IMR-90 (cell line): ENCODE results near the gene PINLYP. TPM values are rescaled to one million over a fixed set of nuclear protein-coding genes. Genes with fewer than 3 reads are reported as not detected.

Source experiments
- ATAC-seq: fragments of 200-7000 bp; cut with Tn5 transposase; 2 replicates; pipeline ENCODE4 v1.9.1; 2020; ENCODE audit warnings: low read depth, mild to moderate bottlenecking, moderate library complexity
- BruUV-seq: library from RNA; stranded (reverse); fragments of 400-500 nt; replicated peaks from 2 replicates; lab custom pipeline; 2021; lab: Mats Ljungman, UMichigan
- CTCF ChIA-PET: fragments of 300-600 bp; formaldehyde crosslinking; extraction: SDS; loops from one replicate; lab custom pipeline; 2021; ENCODE audit warnings: antibody characterized with exemption; lab: Yijun Ruan, JAX
- POLR2A ChIA-PET: fragments of 300-600 bp; sonication (Branson Sonifier 250); formaldehyde crosslinking; loops from one replicate; lab custom pipeline; 2022; ENCODE audit warnings: antibody characterized with exemption; ENCODE audit not compliant: unreplicated experiment; lab: Charles Lee
- DNase-seq: peaks from one replicate; pipeline ENCODE4 v3.0.0; 2013
- H2AFZ ChIP-seq: replicated peaks from 2 replicates; pipeline ENCODE3; 2013; ENCODE audit warnings: low read length, mild to moderate bottlenecking; ENCODE audit not compliant: poor library complexity
- H2AK5ac ChIP-seq: 2 replicates; pipeline ENCODE4 v1.6.1; 2013; ENCODE audit warnings: low read depth, low read length, inconsistent platforms
- H2AK9ac ChIP-seq: replicated peaks from 2 replicates; pipeline ENCODE3; 2013; ENCODE audit warnings: mild to moderate bottlenecking, low read depth, low read length, moderate library complexity; ENCODE audit not compliant: poor library complexity
- H2BK120ac ChIP-seq: 2 replicates; pipeline ENCODE4 v1.6.1; 2013; ENCODE audit warnings: low read depth, low read length, inconsistent platforms
- H2BK15ac ChIP-seq: 3 replicates; pipeline ENCODE4 v1.6.1; 2013; ENCODE audit warnings: low read depth, low read length, inconsistent platforms
- H2BK20ac ChIP-seq: 2 replicates; pipeline ENCODE4 v1.6.1; 2013; ENCODE audit warnings: low read depth, mild to moderate bottlenecking, inconsistent platforms, low read length, moderate library complexity
- H2BK5ac ChIP-seq: 2 replicates; pipeline ENCODE4 v1.6.1; 2013; ENCODE audit warnings: mild to moderate bottlenecking, low read depth, low read length, inconsistent platforms; ENCODE audit not compliant: poor library complexity, severe bottlenecking
- H3K14ac ChIP-seq: replicated peaks from 2 replicates; pipeline ENCODE4 v1.6.1; 2013; ENCODE audit warnings: low read depth, low read length, inconsistent platforms
- H3K18ac ChIP-seq: 2 replicates; pipeline ENCODE4 v1.6.1; 2013; ENCODE audit warnings: low read depth, low read length, control low read depth
- H3K23ac ChIP-seq: 2 replicates; pipeline ENCODE4 v1.6.1; 2013; ENCODE audit warnings: low read depth, low read length, inconsistent platforms
- H3K27ac ChIP-seq: 2 replicates; pipeline ENCODE4 v1.5.1; 2013; ENCODE audit warnings: mild to moderate bottlenecking, control low read depth, low read length; ENCODE audit not compliant: insufficient read depth
- H3K27me3 ChIP-seq: 2 replicates; pipeline ENCODE4 v1.6.1; 2013; ENCODE audit warnings: low read length; ENCODE audit not compliant: control insufficient read depth, insufficient read depth
- H3K36me3 ChIP-seq: 2 replicates; pipeline ENCODE4 v1.6.1; 2013; ENCODE audit warnings: low read length, mixed read lengths; ENCODE audit not compliant: control insufficient read depth, insufficient read depth
- H3K4ac ChIP-seq: 2 replicates; pipeline ENCODE4 v1.6.1; 2013; ENCODE audit warnings: low read depth, low read length, inconsistent platforms
- H3K4me1 ChIP-seq: 2 replicates; pipeline ENCODE4 v1.6.1; 2013; ENCODE audit warnings: low read length, mixed read lengths; ENCODE audit not compliant: control insufficient read depth, insufficient read depth
- H3K4me2 ChIP-seq: 2 replicates; pipeline ENCODE4 v1.6.1; 2013; ENCODE audit warnings: low read depth, mild to moderate bottlenecking, control low read depth, low read length, moderate library complexity
- H3K4me3 ChIP-seq: 2 replicates; pipeline ENCODE4 v1.5.1; 2013; ENCODE audit warnings: low read depth, mild to moderate bottlenecking, control low read depth, low read length, moderate library complexity; ENCODE audit not compliant: insufficient read depth
- H3K56ac ChIP-seq: 2 replicates; pipeline ENCODE4 v1.6.1; 2013; ENCODE audit warnings: low read length, inconsistent platforms; ENCODE audit not compliant: insufficient read depth; ENCODE audit errors: extremely low read depth
- H3K79me1 ChIP-seq, 2 experiments: 2 replicates each; pipeline ENCODE4 v1.6.1; 2013; ENCODE audit warnings: low read length in 2 of 2, inconsistent platforms in 1 of 2, low read depth in 1 of 2
- H3K9ac ChIP-seq: 2 replicates; pipeline ENCODE4 v1.6.1; 2013; ENCODE audit warnings: low read depth, low read length, control low read depth
- H3K9me1 ChIP-seq: 2 replicates; pipeline ENCODE4 v1.6.1; 2013; ENCODE audit warnings: low read length, inconsistent platforms; ENCODE audit not compliant: insufficient read depth
- H3K9me3 ChIP-seq: 2 replicates; pipeline ENCODE4 v1.6.1; 2013; ENCODE audit warnings: low read length; ENCODE audit not compliant: control insufficient read depth, insufficient read depth
- H4K20me1 ChIP-seq: 2 replicates; pipeline ENCODE4 v1.6.1; 2013; ENCODE audit warnings: low read length, inconsistent platforms; ENCODE audit not compliant: insufficient read depth
- H4K5ac ChIP-seq: 2 replicates; pipeline ENCODE4 v1.6.1; 2013; ENCODE audit warnings: mild to moderate bottlenecking, low read depth, low read length, control low read depth
- H4K8ac ChIP-seq, 2 experiments: 2 replicates each; pipeline ENCODE4 v1.6.1; 2013; ENCODE audit warnings: low read depth in 2 of 2, low read length in 2 of 2, control low read depth in 1 of 2, inconsistent platforms in 1 of 2
- H4K91ac ChIP-seq: 2 replicates; pipeline ENCODE4 v1.6.1; 2013; ENCODE audit warnings: low read depth, low read length, inconsistent platforms; ENCODE audit not compliant: insufficient read depth
- BHLHE40 ChIP-seq: fragments of 150-350 bp; IDR thresholded peaks from 2 replicates; pipeline ENCODE4 v1.6.1; 2016; ENCODE audit warnings: mild to moderate bottlenecking, low read depth, low read length
- CEBPB ChIP-seq: IDR thresholded peaks from 2 replicates; pipeline ENCODE4 v1.6.1; 2012; ENCODE audit warnings: low read depth, low read length, improper control_type of control experiment
- FOS ChIP-seq: fragments of 150-350 bp; IDR thresholded peaks from 2 replicates; pipeline ENCODE4 v1.6.1; 2016; ENCODE audit warnings: low read depth, low read length
- MAFK ChIP-seq: IDR thresholded peaks from 2 replicates; pipeline ENCODE4 v1.6.1; 2012; ENCODE audit warnings: low read depth, low read length, improper control_type of control experiment
- MXI1 ChIP-seq: IDR thresholded peaks from 2 replicates; pipeline ENCODE4 v1.6.1; 2012; ENCODE audit warnings: low read depth, mild to moderate bottlenecking, low read length, moderate library complexity, borderline replicate concordance
- NFE2L2 ChIP-seq: fragments of 150-350 bp; IDR thresholded peaks from 2 replicates; pipeline ENCODE4 v1.6.1; 2016; ENCODE audit warnings: low read depth, mild to moderate bottlenecking, low read length
- RAD21 ChIP-seq: IDR thresholded peaks from 2 replicates; pipeline ENCODE4 v1.6.1; 2012; ENCODE audit warnings: low read length, improper control_type of control experiment
- RCOR1 ChIP-seq: IDR thresholded peaks from 2 replicates; pipeline ENCODE4 v1.6.1; 2012; ENCODE audit warnings: mild to moderate bottlenecking, low read length, improper control_type of control experiment; ENCODE audit not compliant: insufficient replicate concordance
- RFX5 ChIP-seq: IDR thresholded peaks from 2 replicates; pipeline ENCODE4 v1.8.0; 2012; ENCODE audit warnings: low read depth, mild to moderate bottlenecking, low read length, moderate library complexity
- SMC3 ChIP-seq: fragments of 150-350 bp; IDR thresholded peaks from 2 replicates; pipeline ENCODE4 v1.6.1; 2016; ENCODE audit warnings: low read depth, mild to moderate bottlenecking, antibody characterized with exemption, low read length, moderate library complexity
- WGBS, 2 experiments: methylation state at CpG; one replicate each; pipeline versions ENCODE4 v1.1.5 to v1.1.7; 2013; ENCODE audit warnings: missing lambda C conversion rate in 2 of 2; ENCODE audit not compliant: insufficient read length in 1 of 2; ENCODE audit errors: extremely low coverage in 2 of 2; 5-methylcytosine and 5-hydroxymethylcytosine counted together
- dilution Hi-C: fragments of 300-500 bp; cut with HindIII; formaldehyde crosslinking; loops from one replicate; pipeline ENCODE4 v1.14.3; 2018; ENCODE audit warnings: low sequenced_read_pairs; ENCODE audit not compliant: unreplicated experiment
- in situ Hi-C: fragments of 300-500 bp; cut with MboI; formaldehyde crosslinking; loops from 3 replicates; pipeline ENCODE4 v1.14.3; 2019; ENCODE audit warnings: low sequenced_read_pairs, inconsistent platforms, mixed read lengths
- intact Hi-C: fragments of 100-400 bp; cut with micrococcal nuclease; formaldehyde crosslinking; loops from 2 replicates; pipeline ENCODE4 v1.10.0; 2022
- polyA plus RNA-seq, 3 experiments: library from polyadenylated mRNA; depleted of rRNA; stranded (reverse); fragments of >200 nt; gene quantifications; 2 replicates each; pipeline ENCODE4 v1.2.3, GENCODE V29; 2012; ENCODE audit warnings: low replicate concordance in 1 of 3
- total RNA-seq: library from RNA; depleted of rRNA; stranded (reverse); fragments of >200 nt; gene quantifications from 2 replicates; pipeline ENCODE4 v1.2.3, GENCODE V29; 2012
- TF ChIP-seq, protein P1 (sequence below): conservative IDR thresholded peaks from 2 replicates; pipeline ENCODE4 v1.5.1; 2012; ENCODE audit warnings: mild to moderate bottlenecking, low read depth, low read length, improper control_type of control experiment
- TF ChIP-seq, protein P2 (sequence below): fragments of 150-350 bp; IDR thresholded peaks from 2 replicates; pipeline ENCODE4 v1.6.1; 2017; ENCODE audit warnings: mild to moderate bottlenecking, antibody characterized with exemption, low read length, low read depth
- TF ChIP-seq, protein P3 (sequence below): fragments of 150-350 bp; IDR thresholded peaks from 2 replicates; pipeline ENCODE4 v1.6.1; 2016; ENCODE audit warnings: low read depth, mild to moderate bottlenecking, low read length, moderate library complexity, borderline replicate concordance

PINLYP gene
- total and polyA plus RNA-seq, 2 of the 4 experiments (the other 2 are of a cell fraction) = 0.54 to 1.4 TPM

DNA sequence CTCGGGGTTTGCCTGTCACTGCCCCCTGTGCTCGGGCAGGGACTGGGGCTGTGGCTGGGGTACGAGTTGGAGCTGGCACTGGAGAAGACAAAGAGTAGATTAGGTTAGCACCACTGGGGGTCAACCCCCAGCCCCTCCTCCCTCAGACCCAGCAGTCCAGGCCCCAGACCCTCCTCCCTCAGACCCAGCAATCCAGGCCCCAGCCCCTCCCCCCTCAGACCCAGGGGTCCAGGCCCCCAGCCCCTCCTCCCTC is 23.5 kb upstream of the PINLYP start:
- H3K4me1 ChIP-seq = no peaks in the 10 kb centered on the region
- ChIA-PET CTCF (no interaction called here), POLR2A (no interaction called here)
- no peak overlapping the region for H2AK5ac ChIP-seq
- intact Hi-C loops (no loop called here), dilution Hi-C loops (no loop called here), in situ Hi-C loops (loop anchor here (5.0 kb wide), 1 partner anchor 100 kb away; no protein-coding TSS in a partner anchor)
- H3K9me1 ChIP-seq = no peaks in the 10 kb centered on the region
- H4K91ac ChIP-seq = no peak overlapping the region
- no peak overlapping the region for H4K8ac ChIP-seq
- peaks cover 31% of the 10 kb centered on the region for H3K36me3 ChIP-seq
- no peaks in the 10 kb centered on the region for H3K9me3 ChIP-seq
- no peak overlapping the region for H4K5ac ChIP-seq
- no peak overlapping the region for H3K23ac ChIP-seq
- H2AFZ ChIP-seq = no peak overlapping the region
- DNase-seq (no peak), ATAC-seq (no peak)
- no peak overlapping the region for H3K14ac ChIP-seq
- H3K4me3 ChIP-seq = no peak overlapping the region
- H2AK9ac ChIP-seq = no peak overlapping the region
- no peak overlapping the region for H3K4me2 ChIP-seq
- no CpG with 5 or more reads among the region's 3 CpGs for WGBS, 2 experiments
- no TSS peak for BruUV-seq
- H2BK20ac ChIP-seq = no peak overlapping the region
- no peak overlapping the region for H3K9ac ChIP-seq
- H3K27ac ChIP-seq = no peak overlapping the region
- H3K18ac ChIP-seq = no peak overlapping the region
- H3K79me1 ChIP-seq = peaks cover 7 to 9% of the 10 kb centered on the region in 2 experiments; a peak in 3 of 4 replicates
- no peaks in the 10 kb centered on the region for H4K20me1 ChIP-seq
- no peak for TF ChIP-seq RCOR1
- TF ChIP-seq CEBPB = no peak
- TF ChIP-seq SMC3 = no peak
- TF ChIP-seq, protein P1, sequence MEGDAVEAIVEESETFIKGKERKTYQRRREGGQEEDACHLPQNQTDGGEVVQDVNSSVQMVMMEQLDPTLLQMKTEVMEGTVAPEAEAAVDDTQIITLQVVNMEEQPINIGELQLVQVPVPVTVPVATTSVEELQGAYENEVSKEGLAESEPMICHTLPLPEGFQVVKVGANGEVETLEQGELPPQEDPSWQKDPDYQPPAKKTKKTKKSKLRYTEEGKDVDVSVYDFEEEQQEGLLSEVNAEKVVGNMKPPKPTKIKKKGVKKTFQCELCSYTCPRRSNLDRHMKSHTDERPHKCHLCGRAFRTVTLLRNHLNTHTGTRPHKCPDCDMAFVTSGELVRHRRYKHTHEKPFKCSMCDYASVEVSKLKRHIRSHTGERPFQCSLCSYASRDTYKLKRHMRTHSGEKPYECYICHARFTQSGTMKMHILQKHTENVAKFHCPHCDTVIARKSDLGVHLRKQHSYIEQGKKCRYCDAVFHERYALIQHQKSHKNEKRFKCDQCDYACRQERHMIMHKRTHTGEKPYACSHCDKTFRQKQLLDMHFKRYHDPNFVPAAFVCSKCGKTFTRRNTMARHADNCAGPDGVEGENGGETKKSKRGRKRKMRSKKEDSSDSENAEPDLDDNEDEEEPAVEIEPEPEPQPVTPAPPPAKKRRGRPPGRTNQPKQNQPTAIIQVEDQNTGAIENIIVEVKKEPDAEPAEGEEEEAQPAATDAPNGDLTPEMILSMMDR = no peak
- TF ChIP-seq MAFK = no peak
- TF ChIP-seq, protein P2, sequence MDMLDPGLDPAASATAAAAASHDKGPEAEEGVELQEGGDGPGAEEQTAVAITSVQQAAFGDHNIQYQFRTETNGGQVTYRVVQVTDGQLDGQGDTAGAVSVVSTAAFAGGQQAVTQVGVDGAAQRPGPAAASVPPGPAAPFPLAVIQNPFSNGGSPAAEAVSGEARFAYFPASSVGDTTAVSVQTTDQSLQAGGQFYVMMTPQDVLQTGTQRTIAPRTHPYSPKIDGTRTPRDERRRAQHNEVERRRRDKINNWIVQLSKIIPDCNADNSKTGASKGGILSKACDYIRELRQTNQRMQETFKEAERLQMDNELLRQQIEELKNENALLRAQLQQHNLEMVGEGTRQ = no peak
- no peak for TF ChIP-seq NFE2L2
- TF ChIP-seq MXI1 = no peak
- TF ChIP-seq BHLHE40 = no peak
- TF ChIP-seq, protein P3, sequence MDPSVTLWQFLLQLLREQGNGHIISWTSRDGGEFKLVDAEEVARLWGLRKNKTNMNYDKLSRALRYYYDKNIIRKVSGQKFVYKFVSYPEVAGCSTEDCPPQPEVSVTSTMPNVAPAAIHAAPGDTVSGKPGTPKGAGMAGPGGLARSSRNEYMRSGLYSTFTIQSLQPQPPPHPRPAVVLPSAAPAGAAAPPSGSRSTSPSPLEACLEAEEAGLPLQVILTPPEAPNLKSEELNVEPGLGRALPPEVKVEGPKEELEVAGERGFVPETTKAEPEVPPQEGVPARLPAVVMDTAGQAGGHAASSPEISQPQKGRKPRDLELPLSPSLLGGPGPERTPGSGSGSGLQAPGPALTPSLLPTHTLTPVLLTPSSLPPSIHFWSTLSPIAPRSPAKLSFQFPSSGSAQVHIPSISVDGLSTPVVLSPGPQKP = no peak
- no peak for TF ChIP-seq RAD21
- TF ChIP-seq RFX5 = no peak
- TF ChIP-seq FOS = no peak
- no peak overlapping the region for H3K56ac ChIP-seq
- H2BK15ac ChIP-seq = no peak overlapping the region
- no peak overlapping the region for H2BK120ac ChIP-seq
- H3K27me3 ChIP-seq = no peaks in the 10 kb centered on the region
- no peak overlapping the region for H2BK5ac ChIP-seq
- H3K4ac ChIP-seq = no peak overlapping the region
